Natural killer cell (primary cell): Measurements from ENCODE around the gene FBXL17. TPM values are rescaled to one million over a fixed set of nuclear protein-coding genes. Genes with fewer than 3 reads are reported as not detected.
A peak's percentile ranks its signal among the peaks of the same experiment; 100 is the strongest.
"Not testable (repeated sequence)": the region's sequence is repeated elsewhere in the genome, so short reads cannot be mapped to it uniquely, and the experiment has no call there.

Source experiments
- ATAC-seq, 3 donors: fragments of 150-1000 bp in 2 of 3; fragments of 200-7000 bp in 1 of 3; cut with Tn5 transposase; 1 replicate in 1 of 3; 2 replicates in 2 of 3; pipeline ENCODE4 v1.10.0; 2021; ENCODE audit warnings: mild to moderate bottlenecking in 2 of 3, moderate library complexity in 2 of 3
- DNase-seq, 2 donors: peaks; one replicate each; pipeline versions ENCODE4 v3.0.0 to v3.0.0-alpha.2; 2013 to 2021; ENCODE audit warnings: mixed read lengths in 1 of 2
- H3K27ac ChIP-seq: one replicate; pipeline ENCODE4 v1.5.1; 2013; ENCODE audit warnings: mild to moderate bottlenecking, low read length
- H3K27me3 ChIP-seq: one replicate; pipeline ENCODE4 v1.6.1; 2013; ENCODE audit warnings: low read length; ENCODE audit not compliant: control insufficient read depth, insufficient read depth
- H3K36me3 ChIP-seq: one replicate; pipeline ENCODE4 v1.6.1; 2013; ENCODE audit warnings: low read length; ENCODE audit not compliant: control insufficient read depth, insufficient read depth
- H3K4me1 ChIP-seq: one replicate; pipeline ENCODE4 v1.6.1; 2013; ENCODE audit warnings: low read length; ENCODE audit not compliant: control insufficient read depth, insufficient read depth
- H3K4me3 ChIP-seq: one replicate; pipeline ENCODE4 v1.5.1; 2013; ENCODE audit warnings: low read length
- H3K9me3 ChIP-seq: one replicate; pipeline ENCODE4 v1.6.1; 2013; ENCODE audit warnings: low read length; ENCODE audit not compliant: control insufficient read depth, insufficient read depth
- H3K27ac Mint-ChIP-seq, 2 donors: one replicate each; pipeline ENCODE4 v1.8.0; 2022; ENCODE audit warnings: mild to moderate bottlenecking in 2 of 2, mixed read lengths in 2 of 2, moderate library complexity in 1 of 2
- H3K27me3 Mint-ChIP-seq, 2 donors: one replicate each; pipeline ENCODE4 v1.8.0; 2022; ENCODE audit warnings: low read depth in 2 of 2, mixed read lengths in 2 of 2
- H3K36me3 Mint-ChIP-seq: one replicate; pipeline ENCODE4 v1.8.0; 2022; ENCODE audit warnings: mixed read lengths
- H3K4me1 Mint-ChIP-seq, 2 donors: one replicate each; pipeline ENCODE4 v1.8.0; 2022; ENCODE audit warnings: mixed read lengths in 2 of 2
- H3K4me3 Mint-ChIP-seq: one replicate; pipeline ENCODE4 v1.8.0; 2022; ENCODE audit warnings: mild to moderate bottlenecking, moderate library complexity, mixed read lengths
- H3K9me3 Mint-ChIP-seq, 2 donors: one replicate each; pipeline ENCODE4 v1.8.0; 2022; ENCODE audit warnings: mixed read lengths in 2 of 2
- WGBS: methylation state at CpG from one replicate; pipeline ENCODE4 v1.1.7; 2013; ENCODE audit warnings: missing lambda C conversion rate; ENCODE audit not compliant: insufficient coverage; 5-methylcytosine and 5-hydroxymethylcytosine counted together
- intact Hi-C: fragments of 100-400 bp; cut with micrococcal nuclease; formaldehyde crosslinking; loops from one replicate; pipeline ENCODE4 v1.14.2; 2022
- total RNA-seq, 4 donors: library from RNA; stranded (reverse); fragments of 120-200 nt in 1 of 4; gene quantifications; one replicate each; pipeline versions ENCODE4 v1.2.3 to v1.2.4, GENCODE V29; 2013 to 2022
- TF ChIP-seq, protein P1 (sequence below): fragments of 200-600 bp; IDR thresholded peaks from one replicate; pipeline ENCODE4 v1.8.0; 2022; ENCODE audit warnings: antibody characterized with exemption

Gene FBXL17
- total RNA-seq, 3 donors from 2014 or later (not counting 1 experiment from before 2014, with no cell fraction given): 34.2 to 46.8 (median 34.9) TPM

DNA sequence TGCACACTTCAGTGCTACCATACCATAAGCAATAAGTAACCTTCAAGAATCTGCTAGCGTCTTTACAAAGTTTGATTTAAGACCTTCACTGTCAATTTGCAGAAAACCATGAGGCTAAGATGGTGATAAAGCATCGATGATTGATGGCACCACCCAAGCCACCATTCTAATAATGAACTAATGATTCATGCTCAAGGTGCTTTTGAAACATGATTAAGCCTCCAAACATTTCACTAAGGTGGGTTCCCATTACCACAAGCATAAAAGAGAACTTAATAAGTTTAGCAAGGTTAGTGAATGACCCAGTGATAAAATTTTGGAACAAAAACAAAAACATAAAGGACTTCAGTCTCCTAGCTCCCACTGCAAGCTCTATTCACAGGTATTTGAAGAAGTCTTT lies 214.7 kb downstream of the FBXL17 start:
- H3K36me3 Mint-ChIP-seq: no peaks in the 10 kb centered on the region
- H3K27ac Mint-ChIP-seq: no peak overlapping the region
- no peaks in the 10 kb centered on the region for H3K27me3 Mint-ChIP-seq
- H3K36me3 ChIP-seq: no peaks in the 10 kb centered on the region
- intact Hi-C loops: no loop called here
- no peak for ATAC-seq
- no peaks in the 10 kb centered on the region for H3K4me1 Mint-ChIP-seq
- no peaks in the 10 kb centered on the region for H3K4me1 ChIP-seq
- no peaks in the 10 kb centered on the region for H3K27me3 ChIP-seq
- WGBS: 100% methylated on average over 2 of the region's 2 CpGs
- TF ChIP-seq, protein P1, sequence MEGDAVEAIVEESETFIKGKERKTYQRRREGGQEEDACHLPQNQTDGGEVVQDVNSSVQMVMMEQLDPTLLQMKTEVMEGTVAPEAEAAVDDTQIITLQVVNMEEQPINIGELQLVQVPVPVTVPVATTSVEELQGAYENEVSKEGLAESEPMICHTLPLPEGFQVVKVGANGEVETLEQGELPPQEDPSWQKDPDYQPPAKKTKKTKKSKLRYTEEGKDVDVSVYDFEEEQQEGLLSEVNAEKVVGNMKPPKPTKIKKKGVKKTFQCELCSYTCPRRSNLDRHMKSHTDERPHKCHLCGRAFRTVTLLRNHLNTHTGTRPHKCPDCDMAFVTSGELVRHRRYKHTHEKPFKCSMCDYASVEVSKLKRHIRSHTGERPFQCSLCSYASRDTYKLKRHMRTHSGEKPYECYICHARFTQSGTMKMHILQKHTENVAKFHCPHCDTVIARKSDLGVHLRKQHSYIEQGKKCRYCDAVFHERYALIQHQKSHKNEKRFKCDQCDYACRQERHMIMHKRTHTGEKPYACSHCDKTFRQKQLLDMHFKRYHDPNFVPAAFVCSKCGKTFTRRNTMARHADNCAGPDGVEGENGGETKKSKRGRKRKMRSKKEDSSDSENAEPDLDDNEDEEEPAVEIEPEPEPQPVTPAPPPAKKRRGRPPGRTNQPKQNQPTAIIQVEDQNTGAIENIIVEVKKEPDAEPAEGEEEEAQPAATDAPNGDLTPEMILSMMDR: no peak
- no peak overlapping the region for H3K4me3 ChIP-seq
- no peak overlapping the region for H3K27ac ChIP-seq
- H3K4me3 Mint-ChIP-seq: no peak overlapping the region
- no peak for DNase-seq
- no peaks in the 10 kb centered on the region for H3K9me3 Mint-ChIP-seq
- H3K9me3 ChIP-seq: no peaks in the 10 kb centered on the region

DNA sequence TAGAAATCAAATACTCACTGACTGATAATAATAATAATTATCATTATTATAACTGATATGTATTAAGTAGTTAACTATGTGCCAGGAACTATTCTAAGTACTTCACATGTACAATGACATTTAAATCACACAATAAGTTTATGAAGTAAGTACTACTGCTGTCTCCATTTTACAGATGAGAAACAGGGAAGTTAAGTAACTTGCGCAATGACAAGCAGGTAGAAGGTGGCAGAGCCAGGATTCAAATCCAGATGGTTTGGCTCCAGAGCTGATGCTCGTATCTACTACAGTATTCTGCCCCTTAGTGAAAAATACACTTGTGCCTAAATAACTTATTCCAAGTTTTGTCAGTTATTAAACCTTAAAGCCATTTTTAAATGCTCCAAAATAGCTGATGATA lies 217.3 kb downstream of the FBXL17 start:
- TF ChIP-seq, protein P1: no peak
- Mint-ChIP-seq H3K27me3 (no peaks in the 10 kb centered on the region), H3K27ac (no peak overlapping the region), H3K9me3 (no peaks in the 10 kb centered on the region), H3K4me1 (no peaks in the 10 kb centered on the region), H3K36me3 (peaks cover 9% of the 10 kb centered on the region), H3K4me3 (no peak overlapping the region)
- no peak overlapping the region for H3K27ac ChIP-seq
- ATAC-seq (no peak), DNase-seq (no peak)
- no peaks in the 10 kb centered on the region for H3K4me1 ChIP-seq
- no peaks in the 10 kb centered on the region for H3K9me3 ChIP-seq
- H3K27me3 ChIP-seq: no peaks in the 10 kb centered on the region
- 87% methylated on average over 2 of the region's 2 CpGs for WGBS
- intact Hi-C loops: no loop called here
- H3K4me3 ChIP-seq: no peak overlapping the region
- H3K36me3 ChIP-seq: no peaks in the 10 kb centered on the region

DNA sequence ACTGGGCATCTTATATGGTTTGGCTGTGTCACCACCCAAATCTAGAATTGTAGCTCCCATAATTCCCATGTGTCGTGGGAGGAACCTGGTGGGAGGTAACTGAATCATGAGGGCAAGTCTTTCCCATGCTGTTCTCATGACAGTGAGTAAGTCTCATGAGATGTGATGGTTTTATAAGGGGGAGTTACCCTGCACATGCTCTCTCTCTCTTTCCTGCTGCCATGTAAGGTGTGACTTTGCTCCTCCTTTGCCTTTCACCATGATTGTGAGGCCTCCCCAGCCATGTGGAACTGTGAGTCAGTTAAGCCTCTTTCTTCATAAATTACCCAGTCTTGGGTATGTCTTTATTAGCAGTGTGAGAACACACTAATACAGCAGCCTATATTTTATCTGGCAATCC lies 229.0 kb downstream of the FBXL17 start:
- H3K36me3 Mint-ChIP-seq, H3K9me3 ChIP-seq, H3K27ac Mint-ChIP-seq, DNase-seq, H3K27me3 Mint-ChIP-seq, ATAC-seq, H3K4me3 Mint-ChIP-seq, intact Hi-C loops, H3K4me1 Mint-ChIP-seq, H3K4me1 ChIP-seq, H3K9me3 Mint-ChIP-seq, H3K27me3 ChIP-seq, H3K4me3 ChIP-seq, H3K27ac ChIP-seq, H3K36me3 ChIP-seq: not testable (repeated sequence)
- 100% methylated on average over 1 of the region's 1 CpG for WGBS

DNA sequence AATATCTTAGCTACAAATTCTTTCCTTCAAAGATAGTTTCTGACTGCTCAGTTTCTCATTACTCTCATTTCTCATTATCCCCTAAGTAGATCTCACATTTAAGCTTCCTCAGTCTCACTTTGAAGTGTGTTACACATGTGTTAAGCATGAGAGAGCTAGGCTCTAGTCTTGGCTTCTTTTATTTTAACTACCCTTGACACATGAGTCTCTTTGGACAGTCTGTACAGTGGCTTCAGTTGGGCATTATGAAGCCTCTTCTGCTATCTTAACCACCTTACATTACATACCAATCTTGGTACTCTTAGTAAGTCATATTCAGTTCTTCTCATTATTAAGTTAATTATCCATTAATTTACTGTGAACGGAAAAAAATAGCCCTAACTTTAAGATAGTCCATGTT lies 232.5 kb downstream of the FBXL17 start:
- TF ChIP-seq, protein P1: no peak
- Histone ChIP-seq H3K9me3 (no peaks in the 10 kb centered on the region), H3K27ac (no peak overlapping the region), H3K4me3 (no peak overlapping the region), H3K36me3 (no peaks in the 10 kb centered on the region), H3K27me3 (no peaks in the 10 kb centered on the region), H3K4me1 (no peaks in the 10 kb centered on the region)
- H3K4me1 Mint-ChIP-seq: peaks cover 16 to 20% of the 10 kb centered on the region in 2 donors
- no peak overlapping the region for H3K4me3 Mint-ChIP-seq
- intact Hi-C loops: no loop called here
- DNase-seq (no peak), ATAC-seq (no peak)
- WGBS: no CpG with 5 or more reads among the region's 1 CpG
- H3K27me3 Mint-ChIP-seq: no peaks in the 10 kb centered on the region
- H3K9me3 Mint-ChIP-seq: no peaks in the 10 kb centered on the region
- peak overlapping the region in 1 of 2 donors; percentile 27 for H3K27ac Mint-ChIP-seq
- no peaks in the 10 kb centered on the region for H3K36me3 Mint-ChIP-seq
